Loucy (cell line): Measurements from ENCODE around the gene CAVIN1.

Experiments
- H2AFZ ChIP-seq: fragments of 200-600 bp; sonication (generic); 2 replicates; pipeline ENCODE4 v1.6.0; 2016; ENCODE audit warnings: antibody characterized with exemption, mild to moderate bottlenecking, low read length, moderate library complexity
- H3F3A ChIP-seq: fragments of 200-600 bp; 2 replicates; pipeline ENCODE4 v1.6.0; 2016; ENCODE audit warnings: antibody characterized with exemption, low read depth, mild to moderate bottlenecking
- H3K27me3 ChIP-seq: fragments of 200-600 bp; sonication (generic); 2 replicates; pipeline ENCODE4 v1.6.1; 2014; ENCODE audit warnings: low read length, mild to moderate bottlenecking; ENCODE audit not compliant: insufficient read depth, poor library complexity, severe bottlenecking
- H3K36me3 ChIP-seq: fragments of 200-600 bp; sonication (generic); 2 replicates; pipeline ENCODE4 v1.6.1; 2016; ENCODE audit warnings: low read length; ENCODE audit not compliant: insufficient read depth
- H3K4me1 ChIP-seq: fragments of 200-600 bp; sonication (generic); 2 replicates; pipeline ENCODE4 v1.5.1; 2014; ENCODE audit warnings: low read length, mild to moderate bottlenecking; ENCODE audit not compliant: insufficient read depth, poor library complexity, severe bottlenecking
- H3K4me2 ChIP-seq: fragments of 200-600 bp; sonication (generic); 2 replicates; pipeline ENCODE4 v1.6.0; 2014; ENCODE audit warnings: antibody characterized with exemption, low read length, low read depth, mild to moderate bottlenecking; ENCODE audit not compliant: poor library complexity, severe bottlenecking
- H3K4me3 ChIP-seq: fragments of 200-600 bp; sonication (generic); 2 replicates; pipeline ENCODE4 v1.5.1; 2014; ENCODE audit warnings: low read length, mild to moderate bottlenecking, mixed read lengths; ENCODE audit not compliant: poor library complexity, severe bottlenecking
- H3K79me2 ChIP-seq: fragments of 200-600 bp; sonication (generic); 2 replicates; pipeline ENCODE4 v1.6.1; 2014; ENCODE audit warnings: low read length; ENCODE audit not compliant: insufficient read depth
- H3K9ac ChIP-seq: fragments of 200-600 bp; sonication (generic); 2 replicates; pipeline ENCODE4 v1.6.0; 2014; ENCODE audit warnings: mild to moderate bottlenecking, low read depth, low read length, moderate library complexity; ENCODE audit not compliant: poor library complexity, severe bottlenecking
- H3K9me2 ChIP-seq: fragments of 200-600 bp; sonication (generic); replicated peaks from 2 replicates; pipeline ENCODE4 v1.6.1; 2016; ENCODE audit warnings: low read depth, low read length, mixed read lengths
- H3K9me3 ChIP-seq: fragments of 200-600 bp; sonication (generic); 2 replicates; pipeline ENCODE4 v1.6.1; 2014; ENCODE audit warnings: mild to moderate bottlenecking, antibody characterized with exemption, low read length, low read depth; ENCODE audit not compliant: insufficient read depth
- H4K20me1 ChIP-seq: fragments of 200-600 bp; sonication (generic); 2 replicates; pipeline ENCODE4 v1.6.0; 2014; ENCODE audit warnings: antibody characterized with exemption, low read length, mild to moderate bottlenecking; ENCODE audit not compliant: insufficient read depth, poor library complexity, severe bottlenecking
- CTCF ChIP-seq: fragments of 200-600 bp; sonication (generic); conservative IDR thresholded peaks from 2 replicates; pipeline ENCODE4 v1.5.1; 2014; ENCODE audit warnings: mild to moderate bottlenecking, antibody characterized with exemption, low read length
- EZH2phosphoT487 ChIP-seq: fragments of 200-600 bp; IDR thresholded peaks from 2 replicates; pipeline ENCODE4 v1.6.1; 2018; ENCODE audit warnings: antibody characterized with exemption, mild to moderate bottlenecking, moderate library complexity, borderline replicate concordance

Gene CAVIN1

GRCh38 chr17:42405963-42406495 is 17.0 kb downstream of the CAVIN1 start:
- peaks cover 17% of the 10 kb centered on the region for H3K4me1 ChIP-seq
- H3K9me2 ChIP-seq = no peaks in the 10 kb centered on the region
- peak; percentile 89 for TF ChIP-seq CTCF
- TF ChIP-seq EZH2phosphoT487 = no peak
- no peaks in the 10 kb centered on the region for H3K9me3 ChIP-seq
- H3K36me3 ChIP-seq = no peaks in the 10 kb centered on the region
- no peaks in the 10 kb centered on the region for H3F3A ChIP-seq
- H3K4me3 ChIP-seq = no peak overlapping the region
- no peak overlapping the region for H3K9ac ChIP-seq
- H2AFZ ChIP-seq = no peak overlapping the region
- no peak overlapping the region for H3K4me2 ChIP-seq
- H4K20me1 ChIP-seq = no peaks in the 10 kb centered on the region
- H3K27me3 ChIP-seq = no peaks in the 10 kb centered on the region
- H3K79me2 ChIP-seq = no peaks in the 10 kb centered on the region

GRCh38 chr17:42405076-42405475 is 18.0 kb downstream of the CAVIN1 start:
- no peaks in the 10 kb centered on the region for H3K9me3 ChIP-seq
- peaks cover 22% of the 10 kb centered on the region for H3K4me1 ChIP-seq
- no peaks in the 10 kb centered on the region for H4K20me1 ChIP-seq
- H3K36me3 ChIP-seq = no peaks in the 10 kb centered on the region
- H3K27me3 ChIP-seq = no peaks in the 10 kb centered on the region
- no peaks in the 10 kb centered on the region for H3K9me2 ChIP-seq
- no peak overlapping the region for H3K4me3 ChIP-seq
- H2AFZ ChIP-seq = no peak overlapping the region
- TF ChIP-seq CTCF = no peak
- TF ChIP-seq EZH2phosphoT487 = no peak
- H3K4me2 ChIP-seq = no peak overlapping the region
- H3K9ac ChIP-seq = no peak overlapping the region
- no peaks in the 10 kb centered on the region for H3K79me2 ChIP-seq
- H3F3A ChIP-seq = no peaks in the 10 kb centered on the region

DNA sequence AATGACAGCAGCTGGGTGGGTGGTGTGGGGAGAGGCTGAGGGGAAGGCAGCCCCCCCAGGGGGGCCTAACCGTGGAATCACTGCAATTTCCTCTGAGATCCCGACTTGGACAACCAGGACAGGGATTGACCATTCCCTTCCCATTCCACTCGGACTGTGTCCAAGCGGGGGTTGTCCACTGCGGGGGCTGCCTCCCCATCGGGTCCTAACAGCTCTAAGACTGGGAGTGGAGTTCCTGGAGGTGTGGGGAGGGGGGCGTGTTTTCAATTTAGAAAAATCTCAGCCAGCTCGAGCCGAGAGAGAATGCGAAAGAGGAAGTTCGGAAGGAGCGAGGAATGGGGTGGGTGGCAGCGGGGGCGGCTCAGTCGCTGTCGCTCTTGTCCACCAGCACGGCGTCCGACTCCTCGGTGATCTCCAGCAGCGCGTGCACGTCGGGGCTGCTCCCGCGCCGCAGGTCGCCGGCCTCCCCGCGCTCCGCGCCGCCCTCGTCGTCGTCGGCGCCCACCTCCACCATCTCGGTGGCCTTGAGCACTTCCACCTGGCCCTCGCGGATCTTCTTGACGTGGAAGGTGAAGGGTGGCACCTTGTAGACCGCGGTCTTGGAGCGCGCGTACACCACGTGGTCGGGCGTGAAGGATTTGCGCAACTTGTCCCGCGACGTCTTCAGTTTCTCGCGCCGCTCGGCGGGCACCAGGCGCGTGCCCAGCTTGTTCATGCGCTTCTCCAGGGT is 18.6 kb downstream of the CAVIN1 start:
- Histone ChIP-seq H3K36me3 (no peaks in the 10 kb centered on the region), H3K9me3 (no peaks in the 10 kb centered on the region), H3F3A (no peaks in the 10 kb centered on the region), H2AFZ (no peak overlapping the region), H3K4me1 (peaks cover 25% of the 10 kb centered on the region), H3K79me2 (no peaks in the 10 kb centered on the region), H3K9ac (no peak overlapping the region), H4K20me1 (no peaks in the 10 kb centered on the region), H3K4me3 (no peak overlapping the region), H3K9me2 (no peaks in the 10 kb centered on the region), H3K4me2 (no peak overlapping the region), H3K27me3 (no peaks in the 10 kb centered on the region)
- TF ChIP-seq CTCF = no peak
- no peak for TF ChIP-seq EZH2phosphoT487
